Measurements from ENCODE around the gene SYNJ2.

SYNJ2 gene

DNA sequence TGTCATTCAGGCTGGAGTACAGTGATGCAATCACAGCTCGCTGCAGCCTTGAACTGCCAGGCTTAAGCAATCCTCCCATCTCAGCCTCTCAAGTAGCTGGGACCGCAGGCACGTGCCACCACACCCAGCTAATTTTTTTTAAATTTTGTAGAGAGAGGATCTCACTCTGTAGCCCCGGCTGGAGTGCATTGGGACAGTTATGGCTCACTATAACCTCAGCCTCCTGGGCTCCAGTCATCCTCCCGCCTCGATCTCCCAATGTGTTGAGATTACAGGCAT lies 99.9 kb downstream of the SYNJ2 start:
- no peak for DNase-seq (ENCODE audit: insufficient read length, low spot score)
- no peak for TF ChIP-seq POLR2A (IDR thresholded peaks at IDR 0.05; ENCODE audit: low read depth, low read length)
- no peak for FAIRE-seq

DNA sequence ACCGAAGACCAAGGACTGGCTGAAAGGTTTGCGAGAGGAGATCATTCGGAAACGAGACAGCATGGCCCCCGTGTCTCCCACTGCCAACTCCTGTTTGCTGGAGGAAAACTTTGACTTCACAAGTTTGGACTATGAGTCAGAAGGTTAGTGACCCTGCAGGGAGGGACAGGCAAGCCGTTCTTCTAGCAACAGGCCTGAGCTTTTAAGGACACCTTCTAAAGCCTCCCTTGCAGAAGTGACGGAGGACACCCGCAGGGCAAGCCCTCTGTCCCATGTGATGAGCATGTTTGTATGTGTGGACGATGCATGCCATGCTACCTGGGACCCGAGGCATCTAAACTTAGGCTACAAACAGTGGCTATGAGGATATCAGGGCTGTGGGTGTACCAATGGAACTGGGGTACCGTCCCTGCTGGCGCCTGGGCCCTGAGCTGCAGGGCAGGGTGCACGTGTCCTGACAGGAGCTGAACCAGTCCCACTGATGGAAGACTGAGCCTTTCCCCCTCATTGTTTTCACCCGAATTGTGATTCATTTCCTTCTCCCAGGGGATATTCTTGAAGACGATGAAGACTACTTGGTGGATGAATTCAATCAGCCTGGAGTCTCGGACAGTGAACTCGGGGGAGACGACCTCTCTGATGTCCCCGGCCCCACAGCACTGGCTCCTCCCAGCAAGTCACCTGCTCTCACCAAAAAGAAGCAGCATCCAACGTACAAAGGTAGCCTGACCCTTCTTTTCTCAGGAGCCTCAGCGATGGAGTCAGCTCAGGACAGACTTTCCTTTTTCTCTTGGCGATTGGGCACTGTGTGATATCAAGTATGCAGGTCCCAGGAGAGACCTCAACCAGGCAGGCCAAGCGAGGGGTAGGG lies 102.0 kb downstream of the SYNJ2 start:
- no peak for DNase-seq (ENCODE audit: insufficient read length, low spot score)
- no peak for TF ChIP-seq POLR2A (IDR thresholded peaks at IDR 0.05; ENCODE audit: low read depth, low read length)
- FAIRE-seq = no peak

DNA sequence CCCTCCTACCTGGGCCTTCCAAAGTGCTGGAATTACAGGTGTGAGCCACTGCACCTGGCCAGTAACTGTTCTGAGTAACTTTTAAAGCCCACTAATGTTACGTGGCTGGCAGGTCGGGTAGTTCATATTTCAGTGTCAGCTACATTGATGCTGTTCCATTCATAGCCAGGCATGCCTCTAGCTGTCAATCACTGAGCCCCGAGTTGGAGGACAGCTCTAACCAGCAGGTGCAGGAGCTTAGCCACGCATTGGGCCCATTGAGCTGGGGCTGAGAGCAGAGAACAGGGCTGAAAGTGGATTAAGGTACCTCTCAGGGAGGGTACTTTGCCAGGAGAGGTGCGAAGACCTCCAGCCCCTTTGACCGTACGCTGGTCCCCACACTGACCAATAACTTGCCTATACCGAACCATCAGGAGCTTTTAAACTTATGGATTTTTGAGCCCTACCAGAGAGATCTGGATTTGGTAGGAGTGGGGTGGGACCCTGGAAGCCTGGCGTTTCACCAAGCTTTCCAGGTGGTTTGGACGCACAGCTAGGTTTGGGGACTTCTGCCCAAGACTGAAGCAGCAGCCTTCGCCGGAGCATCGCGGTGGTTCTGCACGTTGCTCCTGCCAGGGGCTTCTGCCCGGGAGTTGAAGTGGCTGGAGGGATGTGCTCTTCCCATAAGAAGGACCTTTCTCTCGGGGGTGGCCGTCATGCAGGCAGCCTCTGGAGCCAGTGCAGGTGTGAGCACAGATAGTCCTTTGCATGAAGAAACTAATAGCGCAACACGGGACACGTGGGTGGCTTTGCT lies 103.8 kb downstream of the SYNJ2 start:
- DNase-seq (ENCODE audit: insufficient read length, low spot score) (no peak), FAIRE-seq (no peak)
- TF ChIP-seq POLR2A (IDR thresholded peaks at IDR 0.05; ENCODE audit: low read depth, low read length) = no peak

DNA sequence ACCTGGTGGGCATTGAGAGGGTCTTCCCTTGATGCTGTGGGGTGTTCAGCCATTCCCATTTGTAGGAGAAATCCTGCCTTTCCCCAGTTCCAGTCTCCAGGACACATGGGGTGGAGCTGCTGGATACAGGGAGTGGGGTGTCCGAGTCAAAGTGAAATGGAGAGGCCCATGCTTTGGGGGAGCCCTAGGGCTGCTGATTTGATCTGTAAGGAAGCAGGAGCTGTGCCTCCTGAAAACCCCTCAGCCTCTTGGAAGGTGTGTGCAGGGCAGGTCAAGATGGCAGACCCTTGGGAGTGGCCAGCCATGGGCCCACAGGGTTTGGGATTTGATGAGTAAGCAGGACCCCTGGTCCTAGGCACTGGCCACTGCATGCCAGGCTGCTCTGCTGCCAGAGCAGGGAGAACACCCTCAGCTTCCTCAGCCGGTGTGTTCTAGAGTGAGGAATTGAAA lies 104.4 kb downstream of the SYNJ2 start:
- TF ChIP-seq POLR2A (IDR thresholded peaks at IDR 0.05; ENCODE audit: low read depth, low read length) = no peak
- DNase-seq (ENCODE audit: insufficient read length, low spot score) (no peak), FAIRE-seq (no peak)

DNA sequence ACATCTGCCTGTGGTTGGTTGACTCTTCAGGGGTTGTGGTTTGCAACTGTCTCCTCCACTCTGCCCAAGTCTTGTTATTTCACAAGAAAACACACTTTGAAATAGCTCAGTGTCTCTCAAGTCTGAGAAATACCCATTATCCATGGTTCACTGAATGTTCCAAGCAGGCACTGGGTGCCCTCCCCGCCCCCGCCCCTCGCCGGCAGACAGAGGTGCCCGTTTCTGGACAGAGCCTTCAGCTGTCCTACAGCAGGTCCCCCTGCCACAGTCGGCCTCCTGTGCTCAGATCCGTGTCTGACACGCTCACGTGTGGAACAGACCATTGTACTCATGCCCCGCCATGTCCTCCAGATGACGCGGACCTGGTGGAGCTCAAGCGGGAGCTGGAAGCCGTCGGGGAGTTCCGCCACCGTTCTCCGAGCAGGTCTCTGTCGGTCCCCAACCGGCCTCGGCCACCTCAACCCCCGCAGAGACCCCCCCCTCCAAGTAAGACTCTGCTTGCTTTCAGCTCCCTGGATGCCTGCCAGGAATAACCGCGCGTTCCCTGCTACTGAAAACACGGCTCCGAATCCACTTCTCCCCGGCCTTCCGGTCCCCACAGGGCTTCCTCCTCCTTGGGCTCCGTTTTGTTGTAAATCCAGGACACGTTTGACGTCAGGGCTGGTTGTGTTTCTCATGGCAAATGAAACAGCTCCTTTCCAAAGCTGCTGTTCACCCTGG lies 105.0 kb downstream of the SYNJ2 start:
- FAIRE-seq (no peak), DNase-seq (ENCODE audit: insufficient read length, low spot score) (no peak)

DNA sequence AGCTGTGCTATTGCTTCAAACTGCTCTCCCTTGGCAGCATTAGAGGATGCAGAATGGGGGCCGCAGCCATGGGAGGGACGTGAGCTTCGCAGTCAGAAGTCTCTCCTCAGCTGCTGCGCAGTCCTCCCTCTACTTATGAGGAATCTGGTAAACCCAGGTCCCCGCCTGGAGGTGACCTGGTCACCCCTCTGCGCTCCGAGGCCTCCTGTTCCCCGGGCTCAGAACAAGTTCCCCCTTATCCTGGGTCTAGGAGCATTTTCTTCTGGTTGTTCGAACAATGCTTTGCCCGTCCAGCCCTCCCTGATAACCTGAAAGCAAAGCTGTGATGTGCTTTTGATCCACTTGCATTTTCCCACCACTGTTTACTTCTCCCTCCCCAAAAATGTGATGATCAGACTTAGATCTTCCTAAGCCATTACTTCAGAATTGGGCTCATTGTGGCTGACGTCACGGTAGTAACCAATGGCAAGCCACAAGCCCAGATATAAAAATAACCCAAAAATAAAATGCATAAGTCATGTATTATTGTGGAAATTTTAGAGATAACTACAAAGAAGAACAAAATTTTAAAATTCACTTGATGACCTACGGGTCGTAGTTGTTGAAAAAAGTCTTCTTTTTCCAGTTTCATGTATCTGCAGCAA lies 105.7 kb downstream of the SYNJ2 start:
- DNase-seq (ENCODE audit: insufficient read length, low spot score) (no peak), FAIRE-seq (no peak)
- TF ChIP-seq POLR2A (IDR thresholded peaks at IDR 0.05; ENCODE audit: low read depth, low read length) = no peak

More for the DNA sequence above, 105.0 kb downstream of the SYNJ2 start:
- TF ChIP-seq POLR2A (IDR thresholded peaks at IDR 0.05; ENCODE audit: low read depth, low read length) = no peak

DNA sequence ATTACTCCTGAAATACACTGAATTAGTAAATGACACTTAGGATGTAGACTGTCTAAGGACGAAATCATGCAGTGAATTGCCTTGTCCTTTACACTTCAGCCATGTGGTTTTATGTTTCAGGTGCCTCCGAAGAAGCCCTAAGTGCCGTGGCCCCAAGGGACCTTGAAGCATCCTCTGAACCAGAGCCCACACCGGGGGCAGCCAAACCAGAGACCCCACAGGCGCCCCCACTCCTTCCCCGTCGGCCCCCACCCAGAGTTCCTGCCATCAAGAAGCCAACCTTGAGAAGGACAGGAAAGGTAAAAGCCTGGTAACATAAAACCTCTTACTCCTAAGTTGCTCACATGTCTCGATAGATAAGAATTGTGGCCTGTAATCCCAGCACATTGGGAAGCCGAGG lies 111.1 kb downstream of the SYNJ2 start:
- FAIRE-seq = no peak
- no peak for TF ChIP-seq POLR2A (IDR thresholded peaks at IDR 0.05; ENCODE audit: low read depth, low read length)

DNA sequence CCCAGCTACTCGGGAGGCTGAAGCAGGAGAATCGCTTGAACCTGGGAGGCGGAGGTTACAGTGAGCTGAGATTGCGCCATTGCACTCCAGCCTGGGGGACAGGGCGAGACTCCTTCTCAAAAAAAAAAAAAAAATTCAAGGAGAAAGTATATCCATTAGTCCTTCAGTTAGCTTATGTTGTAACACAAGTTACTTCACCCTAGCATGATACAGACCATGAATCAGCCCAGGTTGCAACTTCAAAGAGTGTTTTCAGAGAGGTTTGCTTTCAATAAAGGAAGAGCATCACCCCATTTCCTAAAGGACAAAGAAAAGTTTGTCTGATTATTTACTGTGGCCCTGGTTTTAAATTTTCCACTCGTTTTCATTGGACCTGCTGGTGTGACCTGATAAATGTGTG lies 113.4 kb downstream of the SYNJ2 start:
- no peak for TF ChIP-seq POLR2A (IDR thresholded peaks at IDR 0.05; ENCODE audit: low read depth, low read length)
- no peak for FAIRE-seq

More for the DNA sequence above, 111.1 kb downstream of the SYNJ2 start:
- DNase-seq (ENCODE audit: insufficient read length, low spot score) = no peak

DNA sequence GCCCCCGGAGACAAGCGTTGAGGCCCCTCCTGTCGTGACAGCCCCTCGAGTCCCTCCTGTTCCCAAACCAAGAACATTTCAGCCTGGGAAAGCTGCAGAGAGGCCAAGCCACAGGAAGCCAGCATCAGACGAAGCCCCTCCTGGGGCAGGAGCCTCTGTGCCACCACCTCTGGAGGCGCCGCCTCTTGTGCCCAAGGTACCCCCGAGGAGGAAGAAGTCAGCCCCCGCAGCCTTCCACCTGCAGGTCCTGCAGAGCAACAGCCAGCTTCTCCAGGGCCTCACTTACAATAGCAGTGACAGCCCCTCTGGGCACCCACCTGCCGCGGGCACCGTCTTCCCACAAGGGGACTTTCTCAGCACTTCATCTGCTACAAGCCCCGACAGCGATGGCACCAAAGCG lies 114.0 kb downstream of the SYNJ2 start:
- DNase-seq (ENCODE audit: insufficient read length, low spot score) (no peak), FAIRE-seq (no peak)
- no peak for TF ChIP-seq POLR2A (IDR thresholded peaks at IDR 0.05; ENCODE audit: low read depth, low read length)

More for the DNA sequence above, 113.4 kb downstream of the SYNJ2 start:
- DNase-seq (ENCODE audit: insufficient read length, low spot score) = no peak

DNA sequence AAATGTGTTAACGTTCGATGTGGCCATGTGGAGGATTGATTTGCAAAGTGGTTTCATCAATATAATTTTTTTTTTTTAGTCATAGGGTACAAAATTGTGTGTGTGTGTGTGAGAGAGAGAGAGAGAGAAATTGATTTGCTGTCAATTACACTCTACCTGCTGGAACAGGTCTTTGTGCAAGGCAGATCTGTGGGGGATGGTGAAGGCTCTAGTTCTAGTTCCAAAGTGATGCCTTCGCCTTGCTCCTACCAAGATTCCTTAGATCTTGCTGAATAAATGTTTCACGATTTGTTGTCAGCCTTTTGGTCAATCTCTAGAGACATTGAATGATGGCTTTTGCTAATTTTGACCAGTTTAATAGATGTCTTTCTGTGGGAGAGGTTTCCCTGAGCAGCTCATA lies 121.6 kb downstream of the SYNJ2 start:
- DNase-seq (ENCODE audit: insufficient read length, low spot score) (no peak), FAIRE-seq (no peak)
- no peak for TF ChIP-seq POLR2A (IDR thresholded peaks at IDR 0.05; ENCODE audit: low read depth, low read length)

DNA sequence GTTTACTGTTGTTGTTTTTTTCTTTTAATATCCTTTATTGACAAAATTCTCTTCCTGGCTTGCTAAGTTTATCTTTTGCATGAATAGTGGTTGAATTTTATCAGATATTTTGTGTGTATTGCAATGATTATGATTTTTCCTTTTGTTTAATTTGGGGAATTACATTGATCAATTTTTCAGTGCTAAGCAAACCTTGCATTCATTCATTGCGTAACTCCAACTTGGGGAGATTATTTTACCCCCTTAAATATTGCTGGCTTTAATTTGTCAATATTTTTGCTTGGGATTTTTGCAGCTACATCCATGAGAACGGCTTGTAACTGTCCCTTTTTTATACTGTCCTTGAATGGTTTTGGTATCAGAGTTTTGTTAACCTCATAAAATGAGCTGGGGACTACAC lies 123.0 kb downstream of the SYNJ2 start:
- DNase-seq (ENCODE audit: insufficient read length, low spot score) (no peak), FAIRE-seq (no peak)
- no peak for TF ChIP-seq POLR2A (IDR thresholded peaks at IDR 0.05; ENCODE audit: low read depth, low read length)

DNA sequence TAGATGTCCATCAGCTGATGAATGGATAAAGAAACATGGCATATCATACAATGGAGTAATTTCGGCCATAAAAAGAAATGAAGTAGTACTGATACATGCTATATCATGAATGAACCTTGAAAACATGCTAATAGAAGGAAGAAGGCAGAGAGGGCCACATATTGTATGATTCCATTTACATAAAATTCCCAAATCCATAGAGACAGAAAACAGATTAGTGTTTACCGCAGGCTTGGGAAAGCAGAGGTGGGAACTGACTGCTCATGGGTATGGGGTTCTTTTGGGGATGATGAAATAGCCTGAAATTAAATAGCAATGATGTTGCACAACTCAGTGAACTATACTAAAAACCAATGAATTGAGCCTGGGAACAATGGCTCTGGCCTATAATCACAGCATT lies 128.1 kb downstream of the SYNJ2 start:
- no peak for TF ChIP-seq POLR2A (IDR thresholded peaks at IDR 0.05; ENCODE audit: low read depth, low read length)
- no peak for DNase-seq (ENCODE audit: insufficient read length, low spot score)
- FAIRE-seq = no peak

DNA sequence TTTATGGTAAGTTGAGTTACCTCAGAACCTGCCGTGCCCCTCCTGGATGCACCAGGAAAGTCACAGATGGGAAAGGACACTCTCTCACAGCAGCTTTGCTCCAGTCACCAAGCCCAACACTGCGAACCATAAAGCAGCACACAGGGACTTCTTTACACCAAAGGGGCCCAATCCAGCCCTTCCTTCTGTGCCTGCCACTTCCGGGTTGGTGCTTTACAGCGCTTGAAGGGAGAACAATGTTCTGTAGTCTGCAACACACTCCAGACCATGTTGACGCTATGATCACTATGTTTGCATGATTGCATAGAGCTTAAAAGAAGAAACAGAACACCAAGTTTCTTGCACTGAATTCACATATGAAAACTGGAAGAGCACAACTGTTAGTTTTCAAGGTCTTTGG lies 129.3 kb downstream of the SYNJ2 start:
- no peak for TF ChIP-seq POLR2A (IDR thresholded peaks at IDR 0.05; ENCODE audit: low read depth, low read length)
- no peak for FAIRE-seq
- DNase-seq (ENCODE audit: insufficient read length, low spot score) = no peak

DNA sequence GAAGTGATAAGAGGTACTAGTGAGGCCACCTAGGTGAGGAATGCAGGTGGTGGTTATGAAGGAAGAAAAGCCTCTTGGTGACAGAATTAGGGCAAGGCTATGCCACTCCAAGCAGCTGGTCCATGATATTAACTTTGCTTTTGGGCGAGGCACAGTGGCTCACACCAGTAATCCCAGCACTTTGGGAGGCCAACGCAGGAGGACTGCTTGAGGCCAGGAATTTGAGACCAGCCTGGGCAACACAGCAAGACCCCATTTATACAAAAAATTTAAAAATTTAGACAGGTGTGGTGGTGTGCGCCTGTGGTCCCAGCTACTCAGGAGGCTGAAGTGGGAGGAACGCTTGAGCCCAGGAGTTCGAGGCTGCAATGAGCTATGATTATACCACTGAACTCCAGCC lies 130.3 kb downstream of the SYNJ2 start:
- no peak for TF ChIP-seq POLR2A (IDR thresholded peaks at IDR 0.05; ENCODE audit: low read depth, low read length)
- DNase-seq (ENCODE audit: insufficient read length, low spot score) = no peak
- no peak for FAIRE-seq

All from H54 (cell line).